ENCODE data around the gene NRTN. TPM values are rescaled to one million over a fixed set of nuclear protein-coding genes. Genes with fewer than 3 reads are reported as not detected.

NRTN gene
- total and polyA plus RNA-seq, 2 of the 13 experiments (the other 11 are each of a cell fraction or from before 2014, with no cell fraction given) = 4.1 to 5.3 TPM

GRCh38 chr19:5826531-5827341 is 21.9 kb downstream of the NRTN start (continued):
- TF ChIP-seq REST (IDR thresholded peaks at IDR 0.05; ENCODE audit: borderline replicate concordance in 1 of 2, low read depth in 1 of 2, low read length in 2 of 2) = no peak; a peak in 1 of 4 replicates
- TF ChIP-seq ZNF446 (CRISPR knock-in tag; IDR thresholded peaks at IDR 0.05) = no peak
- TF ChIP-seq ZNF619 (CRISPR knock-in tag; IDR thresholded peaks at IDR 0.05) = 0 out of 2 replicates have a peak, but pooled peaks have one; percentile 23
- TF ChIP-seq ZNF34 (CRISPR knock-in tag; IDR thresholded peaks at IDR 0.05; ENCODE audit: borderline replicate concordance) = no peak
- no peak for TF ChIP-seq ZNF10 (CRISPR knock-in tag; IDR thresholded peaks at IDR 0.05; ENCODE audit: borderline replicate concordance, low read depth)
- TF ChIP-seq SMAD9 (CRISPR knock-in tag; IDR thresholded peaks at IDR 0.05) = 0 out of 2 replicates have a peak, but pooled peaks have one; percentile 12
- TF ChIP-seq ZNF670 (CRISPR knock-in tag; IDR thresholded peaks at IDR 0.05; ENCODE audit: borderline replicate concordance) = no peak; the same call in 1 of the 2 replicates
- TF ChIP-seq JUN (CRISPR knock-in tag; IDR thresholded peaks at IDR 0.05) = no peak
- TF ChIP-seq GATAD2A (CRISPR knock-in tag; IDR thresholded peaks at IDR 0.05) = peak; percentile 77
- no peak for TF ChIP-seq ZNF652 (CRISPR knock-in tag; IDR thresholded peaks at IDR 0.05; ENCODE audit: borderline replicate concordance, low read depth)
- peak; percentile 63; the same call in 1 of the 2 replicates for TF ChIP-seq ZBTB33 (CRISPR knock-in tag; IDR thresholded peaks at IDR 0.05)
- peak; percentile 74 for TF ChIP-seq KDM2A (CRISPR knock-in tag; IDR thresholded peaks at IDR 0.05; ENCODE audit: borderline replicate concordance, low read depth)
- no peak for TF ChIP-seq ZFP90 (CRISPR knock-in tag; IDR thresholded peaks at IDR 0.05; ENCODE audit: borderline replicate concordance)
- TF ChIP-seq RORA (CRISPR knock-in tag; IDR thresholded peaks at IDR 0.05) = no peak
- no peak for TF ChIP-seq ATF4 (CRISPR knock-in tag; IDR thresholded peaks at IDR 0.05)
- TF ChIP-seq KDM5A (IDR thresholded peaks at IDR 0.05; ENCODE audit: borderline replicate concordance, low read length) = no peak
- no peak; the same call in 1 of the 2 replicates for TF ChIP-seq MIER3 (CRISPR knock-in tag; IDR thresholded peaks at IDR 0.05; ENCODE audit: borderline replicate concordance)
